Neural cell (in vitro differentiated cells): ENCODE measurements around the gene LNX2. TPM values are rescaled to one million over a fixed set of nuclear protein-coding genes. Genes with fewer than 3 reads are reported as not detected.

Source experiments
- H2AFZ ChIP-seq: fragments of 200-600, 300-800 bp; sonication (generic), shearing (Covaris generic); 2 replicates; pipeline ENCODE4 v1.6.0; 2014; ENCODE audit warnings: low read depth, mild to moderate bottlenecking, antibody characterized with exemption, low read length, moderate library complexity
- H3F3A ChIP-seq: fragments of 200-600 bp; shearing (Covaris generic); 2 replicates; pipeline ENCODE4 v1.6.1; 2016; ENCODE audit warnings: mild to moderate bottlenecking, moderate library complexity, mixed read lengths, antibody characterized with exemption, low read length; ENCODE audit not compliant: insufficient read depth, poor library complexity, severe bottlenecking
- H3K27ac ChIP-seq: fragments of 200-600, 300-800 bp; sonication (generic), shearing (Covaris generic); 2 replicates; pipeline ENCODE4 v1.5.1; 2014; ENCODE audit warnings: mild to moderate bottlenecking, low read length, moderate library complexity
- H3K27me3 ChIP-seq: fragments of 300-800, 200-600 bp; sonication (generic), shearing (Covaris generic); 2 replicates; pipeline ENCODE4 v1.6.0; 2014; ENCODE audit warnings: mild to moderate bottlenecking, low read depth, low read length, moderate library complexity; ENCODE audit not compliant: insufficient read depth
- H3K36me3 ChIP-seq: fragments of 300-800, 200-600 bp; sonication (generic), shearing (Covaris generic); 2 replicates; pipeline ENCODE4 v1.5.1; 2014; ENCODE audit warnings: mild to moderate bottlenecking, antibody characterized with exemption, low read length, moderate library complexity; ENCODE audit not compliant: insufficient read depth
- H3K4me2 ChIP-seq: fragments of 300-800, 200-600 bp; sonication (generic), shearing (Covaris generic); 2 replicates; pipeline ENCODE4 v1.6.0; 2014; ENCODE audit warnings: mild to moderate bottlenecking, low read length
- H3K4me3 ChIP-seq: fragments of 300-800, 200-600 bp; sonication (generic), shearing (Covaris generic); 2 replicates; pipeline ENCODE4 v1.5.1; 2014; ENCODE audit warnings: mild to moderate bottlenecking, low read length, moderate library complexity
- H3K79me2 ChIP-seq: fragments of 200-600 bp; shearing (Covaris generic); replicated peaks from 2 replicates; pipeline ENCODE4 v1.6.0; 2014; ENCODE audit warnings: mild to moderate bottlenecking, low read length, moderate library complexity; ENCODE audit not compliant: insufficient read depth
- H3K9ac ChIP-seq: fragments of 300-800, 200-600 bp; sonication (generic), shearing (Covaris generic); 2 replicates; pipeline ENCODE4 v1.6.1; 2016; ENCODE audit warnings: mild to moderate bottlenecking, low read length, mixed read lengths
- H3K9me2 ChIP-seq: fragments of 200-600 bp; shearing (Covaris generic); 2 replicates; pipeline ENCODE4 v1.6.1; 2016; ENCODE audit warnings: mild to moderate bottlenecking, low read length, mixed read lengths; ENCODE audit not compliant: insufficient read depth
- H3K9me3 ChIP-seq: fragments of 200-600, 300-800 bp; sonication (generic), shearing (Covaris generic); 2 replicates; pipeline ENCODE4 v1.6.1; 2016; ENCODE audit warnings: mild to moderate bottlenecking, mixed run types, low read length, moderate library complexity, mixed read lengths
- H4K20me1 ChIP-seq: fragments of 200-600 bp; shearing (Covaris generic); 2 replicates; pipeline ENCODE4 v1.6.1; 2016; ENCODE audit warnings: mild to moderate bottlenecking, mixed run types; ENCODE audit not compliant: insufficient read depth
- CTCF ChIP-seq: fragments of 450-650 bp; IDR thresholded peaks from 2 replicates; pipeline ENCODE4 v1.5.1; 2014; ENCODE audit warnings: antibody characterized with exemption, mild to moderate bottlenecking, moderate library complexity; ENCODE audit not compliant: poor library complexity, severe bottlenecking
- EP300 ChIP-seq: fragments of 450-650 bp; conservative IDR thresholded peaks from 2 replicates; pipeline ENCODE4 v1.6.1; 2014; ENCODE audit warnings: antibody characterized with exemption, mild to moderate bottlenecking, moderate library complexity; ENCODE audit not compliant: poor library complexity, severe bottlenecking
- EZH2 ChIP-seq: fragments of 200-600, 300-800 bp; shearing (Covaris generic), sonication (generic); IDR thresholded peaks from 2 replicates; pipeline ENCODE4 v1.6.1; 2014; ENCODE audit warnings: antibody characterized with exemption, low read length, borderline replicate concordance, mild to moderate bottlenecking; ENCODE audit not compliant: insufficient read depth, poor library complexity, severe bottlenecking
- MXI1 ChIP-seq: fragments of 450-650 bp; conservative IDR thresholded peaks from 2 replicates; pipeline ENCODE4 v1.6.1; 2014; ENCODE audit warnings: antibody characterized with exemption, mild to moderate bottlenecking; ENCODE audit not compliant: poor library complexity, severe bottlenecking
- POLR2AphosphoS5 ChIP-seq: IDR thresholded peaks from 2 replicates; pipeline ENCODE4 v1.6.1; 2012
- RAD21 ChIP-seq: fragments of 450-650 bp; conservative IDR thresholded peaks from 2 replicates; pipeline ENCODE4 v1.6.1; 2014; ENCODE audit warnings: antibody characterized with exemption, mild to moderate bottlenecking, moderate library complexity
- REST ChIP-seq: IDR thresholded peaks from 2 replicates; pipeline ENCODE4 v1.6.1; 2012; ENCODE audit warnings: borderline replicate concordance
- SMC3 ChIP-seq: fragments of 450-650 bp; conservative IDR thresholded peaks from 2 replicates; pipeline ENCODE4 v1.6.1; 2014; ENCODE audit warnings: antibody characterized with exemption, mild to moderate bottlenecking, moderate library complexity; ENCODE audit not compliant: poor library complexity
- TAF1 ChIP-seq: IDR thresholded peaks from 2 replicates; pipeline ENCODE4 v1.6.1; 2012; ENCODE audit warnings: low read depth
- polyA plus RNA-seq: library from polyadenylated mRNA; depleted of rRNA; stranded (reverse); fragments of >200 nt; gene quantifications from 2 replicates; pipeline ENCODE4 v1.2.3, GENCODE V29; 2014

LNX2 gene
- polyA plus RNA-seq, 1 donor from 2014 or later, result 4.2 TPM

- H3K9ac ChIP-seq, result no peak overlapping the region
- H3K4me3 ChIP-seq, result no peak overlapping the region
- no peaks in the 10 kb centered on the region for H3K9me2 ChIP-seq
- H3K27me3 ChIP-seq, result no peaks in the 10 kb centered on the region
- no peaks in the 10 kb centered on the region for H3F3A ChIP-seq
- H2AFZ ChIP-seq, result no peak overlapping the region
- no peaks in the 10 kb centered on the region for H3K36me3 ChIP-seq
- H3K4me2 ChIP-seq, result no peak overlapping the region
- no peaks in the 10 kb centered on the region for H3K79me2 ChIP-seq
- H3K9me3 ChIP-seq, result no peaks in the 10 kb centered on the region
- H3K27ac ChIP-seq, result no peak overlapping the region
- TF ChIP-seq CTCF (no peak), SMC3 (no peak), EZH2 (no peak), EP300 (no peak), POLR2AphosphoS5 (no peak), TAF1 (no peak), MXI1 (no peak), REST (no peak), RAD21 (no peak)
- H4K20me1 ChIP-seq, result no peaks in the 10 kb centered on the region
These were observed 84.8 kb downstream of the LNX2 start for GRCh38 chr13:27535546-27535945.

- Histone ChIP-seq H3K27ac (no peak overlapping the region), H3K9me3 (no peaks in the 10 kb centered on the region), H3F3A (no peaks in the 10 kb centered on the region), H3K27me3 (no peaks in the 10 kb centered on the region), H3K4me2 (no peak overlapping the region), H4K20me1 (no peaks in the 10 kb centered on the region), H3K9me2 (no peaks in the 10 kb centered on the region), H2AFZ (no peak overlapping the region), H3K4me3 (no peak overlapping the region), H3K79me2 (no peaks in the 10 kb centered on the region), H3K9ac (no peak overlapping the region), H3K36me3 (no peaks in the 10 kb centered on the region)
- TF ChIP-seq TAF1 (no peak), REST (no peak), EP300 (no peak), CTCF (no peak), RAD21 (no peak), MXI1 (no peak)
These were observed 85.3 kb downstream of the LNX2 start for GRCh38 chr13:27534981-27535380.
